HEK293 (cell line): ENCODE results near the gene KRT39.

Source experiments
- CTCF ChIA-PET: fragments of 350-600 bp; formaldehyde crosslinking; extraction: SDS; loops from one replicate; lab custom pipeline; 2021; ENCODE audit warnings: antibody characterized with exemption; lab: Yijun Ruan, JAX
- POLR2A ChIA-PET: fragments of 300-600 bp; formaldehyde crosslinking; extraction: SDS; loops from one replicate; lab custom pipeline; 2020; ENCODE audit warnings: antibody characterized with exemption, inconsistent platforms; lab: Yijun Ruan, JAX
- H3K27ac ChIP-seq: fragments of 200-500 bp; sonication (Bioruptor generic); 2 replicates; pipeline ENCODE4 v1.5.1; 2014; ENCODE audit warnings: low read depth, low read length, control low read depth, inconsistent platforms; ENCODE audit errors: extremely low read depth
- H3K36me3 ChIP-seq, 2 experiments: fragments of 200-500 bp in 1 of 2; sonication (Bioruptor generic) in 1 of 2; 1 replicate in 1 of 2; 2 replicates in 1 of 2; pipeline ENCODE4 v1.5.1; 2014 to 2017; ENCODE audit warnings: inconsistent platforms in 2 of 2, low read length in 2 of 2; ENCODE audit not compliant: control insufficient read depth in 2 of 2, insufficient read depth in 1 of 2
- H3K4me1 ChIP-seq: fragments of 200-500 bp; sonication (Bioruptor generic); 2 replicates; pipeline ENCODE4 v1.5.1; 2014; ENCODE audit warnings: mild to moderate bottlenecking, low read length, inconsistent platforms; ENCODE audit not compliant: control insufficient read depth, insufficient read depth
- H3K4me3 ChIP-seq: 2 replicates; pipeline ENCODE4 v1.5.1; 2011; ENCODE audit warnings: low read depth, mild to moderate bottlenecking, control low read depth, low read length, moderate library complexity
- H3K9me3 ChIP-seq: fragments of 200-500 bp; sonication (Bioruptor generic); 2 replicates; pipeline ENCODE4 v1.5.1; 2014; ENCODE audit warnings: low read depth, low read length, inconsistent platforms; ENCODE audit not compliant: control insufficient read depth, insufficient read depth
- HOXA7 ChIP-seq: sonication (generic); formaldehyde crosslinking; IDR thresholded peaks from 2 replicates; pipeline ENCODE4 v1.8.1; 2022; ENCODE audit warnings: missing genetic modification reagents, borderline replicate concordance
- IKZF3 ChIP-seq: fragments of 450-650 bp; IDR thresholded peaks from 2 replicates; pipeline ENCODE4 v1.5.0; 2018; ENCODE audit warnings: missing biosample characterization, mild to moderate bottlenecking, missing genetic modification characterization, moderate library complexity
- OSR2 ChIP-seq: fragments of 450-650 bp; formaldehyde crosslinking; IDR thresholded peaks from 2 replicates; pipeline ENCODE4 v1.5.1; 2016; ENCODE audit warnings: missing biosample characterization, missing genetic modification characterization
- WT1 ChIP-seq: fragments of 450-650 bp; formaldehyde crosslinking; IDR thresholded peaks from 2 replicates; pipeline ENCODE4 v1.5.1; 2016; ENCODE audit warnings: missing biosample characterization, missing genetic modification characterization
- ZNF239 ChIP-seq: fragments of 450-650 bp; formaldehyde crosslinking; IDR thresholded peaks from 2 replicates; pipeline ENCODE4 v1.5.1; 2016; ENCODE audit warnings: missing biosample characterization, missing genetic modification characterization
- ZNF423 ChIP-seq: fragments of 450-650 bp; formaldehyde crosslinking; IDR thresholded peaks from 2 replicates; pipeline ENCODE4 v1.5.1; 2016; ENCODE audit warnings: missing biosample characterization, missing genetic modification characterization
- ZNF629 ChIP-seq: fragments of 450-650 bp; formaldehyde crosslinking; IDR thresholded peaks from 2 replicates; pipeline ENCODE4 v1.5.1; 2017; ENCODE audit warnings: missing biosample characterization, missing genetic modification characterization
- ZNF654 ChIP-seq: fragments of 450-650 bp; formaldehyde crosslinking; IDR thresholded peaks from 2 replicates; pipeline ENCODE4 v1.5.1; 2016; ENCODE audit warnings: low read depth, missing biosample characterization, missing genetic modification characterization
- ZNF664 ChIP-seq: fragments of 450-650 bp; formaldehyde crosslinking; IDR thresholded peaks from 2 replicates; pipeline ENCODE4 v1.5.1; 2016; ENCODE audit warnings: missing biosample characterization, missing genetic modification characterization
- ZNF776 ChIP-seq: fragments of 450-650 bp; formaldehyde crosslinking; IDR thresholded peaks from 2 replicates; pipeline ENCODE4 v1.5.0; 2017; ENCODE audit warnings: missing biosample characterization, missing genetic modification characterization, borderline replicate concordance
- ZSCAN23 ChIP-seq: fragments of 450-650 bp; formaldehyde crosslinking; IDR thresholded peaks from 2 replicates; pipeline ENCODE4 v1.5.1; 2016; ENCODE audit warnings: missing biosample characterization, missing genetic modification characterization
- TF ChIP-seq, protein P1 (sequence below): fragments of 450-650 bp; formaldehyde crosslinking; IDR thresholded peaks from 2 replicates; pipeline ENCODE4 v1.5.1; 2016; ENCODE audit warnings: missing biosample characterization, missing genetic modification characterization
- TF ChIP-seq, protein P2 (sequence below): fragments of 450-650 bp; formaldehyde crosslinking; conservative IDR thresholded peaks from 2 replicates; pipeline ENCODE4 v1.5.1; 2016; ENCODE audit warnings: low read depth, missing biosample characterization, missing genetic modification characterization
- TF ChIP-seq, protein P3 (sequence below): fragments of 450-650 bp; formaldehyde crosslinking; IDR thresholded peaks from 2 replicates; pipeline ENCODE4; 2016; ENCODE audit warnings: missing biosample characterization, missing genetic modification characterization
- TF ChIP-seq, protein P4 (sequence below): fragments of 450-650 bp; formaldehyde crosslinking; IDR thresholded peaks from 2 replicates; pipeline ENCODE4 v1.5.1; 2017; ENCODE audit warnings: missing biosample characterization, missing genetic modification characterization
- TF ChIP-seq, protein P5 (sequence below): fragments of 450-650 bp; formaldehyde crosslinking; IDR thresholded peaks from 2 replicates; pipeline ENCODE4 v1.5.1; 2016; ENCODE audit warnings: missing biosample characterization, missing genetic modification characterization
- TF ChIP-seq, protein P6 (sequence below): fragments of 450-650 bp; formaldehyde crosslinking; IDR thresholded peaks from 2 replicates; pipeline ENCODE4 v1.5.1; 2017; ENCODE audit warnings: missing biosample characterization, missing genetic modification characterization

Gene KRT39

DNA sequence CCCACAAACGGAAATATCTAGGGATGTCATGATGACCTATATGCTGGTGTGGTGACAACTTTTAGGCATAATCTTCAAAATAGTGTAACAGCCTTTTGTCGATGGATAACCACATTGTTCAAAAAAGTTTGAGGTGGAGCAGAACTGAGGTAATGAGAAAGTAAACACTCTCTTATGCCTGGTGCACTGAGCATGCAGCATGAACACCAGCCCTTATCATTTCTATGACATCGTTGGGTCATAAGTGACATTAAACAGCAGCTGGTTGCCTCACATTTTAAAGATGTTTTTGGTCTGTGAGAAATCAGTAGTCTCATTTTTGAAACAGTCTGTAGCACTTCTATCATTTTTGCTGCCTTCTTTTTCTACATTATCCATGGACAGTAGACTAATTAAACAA lies 31.1 kb downstream of the KRT39 start:
- no peak overlapping the region for H3K4me3 ChIP-seq
- no peak overlapping the region for H3K27ac ChIP-seq
- no peak for TF ChIP-seq HOXA7
- TF ChIP-seq, protein P1, sequence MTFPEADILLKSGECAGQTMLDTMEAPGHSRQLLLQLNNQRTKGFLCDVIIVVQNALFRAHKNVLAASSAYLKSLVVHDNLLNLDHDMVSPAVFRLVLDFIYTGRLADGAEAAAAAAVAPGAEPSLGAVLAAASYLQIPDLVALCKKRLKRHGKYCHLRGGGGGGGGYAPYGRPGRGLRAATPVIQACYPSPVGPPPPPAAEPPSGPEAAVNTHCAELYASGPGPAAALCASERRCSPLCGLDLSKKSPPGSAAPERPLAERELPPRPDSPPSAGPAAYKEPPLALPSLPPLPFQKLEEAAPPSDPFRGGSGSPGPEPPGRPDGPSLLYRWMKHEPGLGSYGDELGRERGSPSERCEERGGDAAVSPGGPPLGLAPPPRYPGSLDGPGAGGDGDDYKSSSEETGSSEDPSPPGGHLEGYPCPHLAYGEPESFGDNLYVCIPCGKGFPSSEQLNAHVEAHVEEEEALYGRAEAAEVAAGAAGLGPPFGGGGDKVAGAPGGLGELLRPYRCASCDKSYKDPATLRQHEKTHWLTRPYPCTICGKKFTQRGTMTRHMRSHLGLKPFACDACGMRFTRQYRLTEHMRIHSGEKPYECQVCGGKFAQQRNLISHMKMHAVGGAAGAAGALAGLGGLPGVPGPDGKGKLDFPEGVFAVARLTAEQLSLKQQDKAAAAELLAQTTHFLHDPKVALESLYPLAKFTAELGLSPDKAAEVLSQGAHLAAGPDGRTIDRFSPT (tag by site-specific recombination) = no peak
- TF ChIP-seq, protein P2, sequence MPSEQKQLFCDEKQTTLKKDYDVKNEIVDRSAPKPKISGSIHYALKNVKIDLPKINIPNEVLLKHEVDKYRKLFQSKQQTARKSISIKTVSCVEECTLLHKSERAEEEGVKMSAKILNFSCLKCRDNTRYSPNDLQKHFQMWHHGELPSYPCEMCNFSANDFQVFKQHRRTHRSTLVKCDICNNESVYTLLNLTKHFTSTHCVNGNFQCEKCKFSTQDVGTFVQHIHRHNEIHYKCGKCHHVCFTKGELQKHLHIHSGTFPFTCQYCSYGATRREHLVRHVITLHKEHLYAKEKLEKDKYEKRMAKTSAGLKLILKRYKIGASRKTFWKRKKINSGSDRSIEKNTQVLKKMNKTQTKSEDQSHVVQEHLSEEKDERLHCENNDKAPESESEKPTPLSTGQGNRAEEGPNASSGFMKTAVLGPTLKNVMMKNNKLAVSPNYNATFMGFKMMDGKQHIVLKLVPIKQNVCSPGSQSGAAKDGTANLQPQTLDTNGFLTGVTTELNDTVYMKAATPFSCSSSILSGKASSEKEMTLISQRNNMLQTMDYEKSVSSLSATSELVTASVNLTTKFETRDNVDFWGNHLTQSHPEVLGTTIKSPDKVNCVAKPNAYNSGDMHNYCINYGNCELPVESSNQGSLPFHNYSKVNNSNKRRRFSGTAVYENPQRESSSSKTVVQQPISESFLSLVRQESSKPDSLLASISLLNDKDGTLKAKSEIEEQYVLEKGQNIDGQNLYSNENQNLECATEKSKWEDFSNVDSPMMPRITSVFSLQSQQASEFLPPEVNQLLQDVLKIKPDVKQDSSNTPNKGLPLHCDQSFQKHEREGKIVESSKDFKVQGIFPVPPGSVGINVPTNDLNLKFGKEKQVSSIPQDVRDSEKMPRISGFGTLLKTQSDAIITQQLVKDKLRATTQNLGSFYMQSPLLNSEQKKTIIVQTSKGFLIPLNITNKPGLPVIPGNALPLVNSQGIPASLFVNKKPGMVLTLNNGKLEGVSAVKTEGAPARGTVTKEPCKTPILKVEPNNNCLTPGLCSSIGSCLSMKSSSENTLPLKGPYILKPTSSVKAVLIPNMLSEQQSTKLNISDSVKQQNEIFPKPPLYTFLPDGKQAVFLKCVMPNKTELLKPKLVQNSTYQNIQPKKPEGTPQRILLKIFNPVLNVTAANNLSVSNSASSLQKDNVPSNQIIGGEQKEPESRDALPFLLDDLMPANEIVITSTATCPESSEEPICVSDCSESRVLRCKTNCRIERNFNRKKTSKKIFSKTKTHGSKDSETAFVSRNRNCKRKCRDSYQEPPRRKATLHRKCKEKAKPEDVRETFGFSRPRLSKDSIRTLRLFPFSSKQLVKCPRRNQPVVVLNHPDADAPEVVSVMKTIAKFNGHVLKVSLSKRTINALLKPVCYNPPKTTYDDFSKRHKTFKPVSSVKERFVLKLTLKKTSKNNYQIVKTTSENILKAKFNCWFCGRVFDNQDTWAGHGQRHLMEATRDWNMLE (tag by site-specific recombination) = no peak
- peak; percentile 43; the same call in 1 of the 2 replicates for TF ChIP-seq ZNF629 (tag by site-specific recombination)
- TF ChIP-seq ZNF776 (tag by site-specific recombination) = no peak
- TF ChIP-seq, protein P3, sequence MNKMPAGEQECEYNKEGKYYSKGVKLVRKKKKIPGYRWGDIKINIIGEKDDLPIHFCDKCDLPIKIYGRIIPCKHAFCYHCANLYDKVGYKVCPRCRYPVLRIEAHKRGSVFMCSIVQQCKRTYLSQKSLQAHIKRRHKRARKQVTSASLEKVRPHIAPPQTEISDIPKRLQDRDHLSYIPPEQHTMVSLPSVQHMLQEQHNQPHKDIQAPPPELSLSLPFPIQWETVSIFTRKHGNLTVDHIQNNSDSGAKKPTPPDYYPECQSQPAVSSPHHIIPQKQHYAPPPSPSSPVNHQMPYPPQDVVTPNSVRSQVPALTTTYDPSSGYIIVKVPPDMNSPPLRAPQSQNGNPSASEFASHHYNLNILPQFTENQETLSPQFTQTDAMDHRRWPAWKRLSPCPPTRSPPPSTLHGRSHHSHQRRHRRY (tag by site-specific recombination) = no peak
- H3K36me3 ChIP-seq = no peaks in the 10 kb centered on the region
- H3K4me1 ChIP-seq = no peaks in the 10 kb centered on the region
- no peaks in the 10 kb centered on the region for H3K9me3 ChIP-seq
- POLR2A ChIA-PET = no interaction called here
- CTCF ChIA-PET = interaction anchor here (0.6 to 0.7 kb wide), 2 partner anchors 586 to 614 kb away, joined by 4 read pairs; no protein-coding TSS in a partner anchor

DNA sequence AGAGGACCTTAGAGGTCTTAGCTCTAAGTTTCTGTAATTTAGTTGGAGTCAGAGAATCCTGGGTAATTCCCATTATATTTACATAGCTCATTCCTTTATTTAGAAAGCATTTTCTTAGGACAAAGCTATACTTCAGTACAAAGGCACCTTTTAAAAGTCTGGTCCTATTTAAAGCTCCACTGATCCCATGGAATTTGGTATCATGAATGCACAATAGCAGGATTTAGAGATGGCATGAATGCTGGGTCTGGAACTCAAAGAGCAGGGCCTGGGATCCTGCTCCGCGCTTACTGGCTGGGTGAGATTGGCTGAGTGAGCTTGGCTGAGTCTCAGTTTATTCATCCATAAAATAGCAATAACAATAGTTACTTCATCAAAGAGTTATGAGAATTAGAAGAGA lies 34.1 kb downstream of the KRT39 start:
- no peaks in the 10 kb centered on the region for H3K4me1 ChIP-seq
- no peak overlapping the region for H3K4me3 ChIP-seq
- H3K9me3 ChIP-seq = no peaks in the 10 kb centered on the region
- POLR2A ChIA-PET = no interaction called here
- CTCF ChIA-PET = interaction anchor here (0.5 kb wide), 1 partner anchor 528 kb away, joined by 3 read pairs; no protein-coding TSS in a partner anchor
- H3K36me3 ChIP-seq = no peaks in the 10 kb centered on the region
- H3K27ac ChIP-seq = no peak overlapping the region
- TF ChIP-seq, protein P4, sequence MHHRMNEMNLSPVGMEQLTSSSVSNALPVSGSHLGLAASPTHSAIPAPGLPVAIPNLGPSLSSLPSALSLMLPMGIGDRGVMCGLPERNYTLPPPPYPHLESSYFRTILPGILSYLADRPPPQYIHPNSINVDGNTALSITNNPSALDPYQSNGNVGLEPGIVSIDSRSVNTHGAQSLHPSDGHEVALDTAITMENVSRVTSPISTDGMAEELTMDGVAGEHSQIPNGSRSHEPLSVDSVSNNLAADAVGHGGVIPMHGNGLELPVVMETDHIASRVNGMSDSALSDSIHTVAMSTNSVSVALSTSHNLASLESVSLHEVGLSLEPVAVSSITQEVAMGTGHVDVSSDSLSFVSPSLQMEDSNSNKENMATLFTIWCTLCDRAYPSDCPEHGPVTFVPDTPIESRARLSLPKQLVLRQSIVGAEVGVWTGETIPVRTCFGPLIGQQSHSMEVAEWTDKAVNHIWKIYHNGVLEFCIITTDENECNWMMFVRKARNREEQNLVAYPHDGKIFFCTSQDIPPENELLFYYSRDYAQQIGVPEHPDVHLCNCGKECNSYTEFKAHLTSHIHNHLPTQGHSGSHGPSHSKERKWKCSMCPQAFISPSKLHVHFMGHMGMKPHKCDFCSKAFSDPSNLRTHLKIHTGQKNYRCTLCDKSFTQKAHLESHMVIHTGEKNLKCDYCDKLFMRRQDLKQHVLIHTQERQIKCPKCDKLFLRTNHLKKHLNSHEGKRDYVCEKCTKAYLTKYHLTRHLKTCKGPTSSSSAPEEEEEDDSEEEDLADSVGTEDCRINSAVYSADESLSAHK = no peak
- no peak for TF ChIP-seq OSR2 (tag by site-specific recombination)
- no peak for TF ChIP-seq ZSCAN23
- TF ChIP-seq ZNF654 (tag by site-specific recombination) = no peak
- no peak for TF ChIP-seq ZNF423 (tag by site-specific recombination)
- TF ChIP-seq WT1 (tag by site-specific recombination) = no peak
- TF ChIP-seq, protein P5, sequence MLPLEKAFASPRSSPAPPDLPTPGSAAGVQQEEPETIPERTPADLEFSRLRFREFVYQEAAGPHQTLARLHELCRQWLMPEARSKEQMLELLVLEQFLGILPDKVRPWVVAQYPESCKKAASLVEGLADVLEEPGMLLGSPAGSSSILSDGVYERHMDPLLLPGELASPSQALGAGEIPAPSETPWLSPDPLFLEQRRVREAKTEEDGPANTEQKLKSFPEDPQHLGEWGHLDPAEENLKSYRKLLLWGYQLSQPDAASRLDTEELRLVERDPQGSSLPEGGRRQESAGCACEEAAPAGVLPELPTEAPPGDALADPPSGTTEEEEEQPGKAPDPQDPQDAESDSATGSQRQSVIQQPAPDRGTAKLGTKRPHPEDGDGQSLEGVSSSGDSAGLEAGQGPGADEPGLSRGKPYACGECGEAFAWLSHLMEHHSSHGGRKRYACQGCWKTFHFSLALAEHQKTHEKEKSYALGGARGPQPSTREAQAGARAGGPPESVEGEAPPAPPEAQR = no peak
- no peak for TF ChIP-seq ZNF664 (tag by site-specific recombination)
- TF ChIP-seq, protein P6, sequence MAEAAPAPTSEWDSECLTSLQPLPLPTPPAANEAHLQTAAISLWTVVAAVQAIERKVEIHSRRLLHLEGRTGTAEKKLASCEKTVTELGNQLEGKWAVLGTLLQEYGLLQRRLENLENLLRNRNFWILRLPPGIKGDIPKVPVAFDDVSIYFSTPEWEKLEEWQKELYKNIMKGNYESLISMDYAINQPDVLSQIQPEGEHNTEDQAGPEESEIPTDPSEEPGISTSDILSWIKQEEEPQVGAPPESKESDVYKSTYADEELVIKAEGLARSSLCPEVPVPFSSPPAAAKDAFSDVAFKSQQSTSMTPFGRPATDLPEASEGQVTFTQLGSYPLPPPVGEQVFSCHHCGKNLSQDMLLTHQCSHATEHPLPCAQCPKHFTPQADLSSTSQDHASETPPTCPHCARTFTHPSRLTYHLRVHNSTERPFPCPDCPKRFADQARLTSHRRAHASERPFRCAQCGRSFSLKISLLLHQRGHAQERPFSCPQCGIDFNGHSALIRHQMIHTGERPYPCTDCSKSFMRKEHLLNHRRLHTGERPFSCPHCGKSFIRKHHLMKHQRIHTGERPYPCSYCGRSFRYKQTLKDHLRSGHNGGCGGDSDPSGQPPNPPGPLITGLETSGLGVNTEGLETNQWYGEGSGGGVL (tag by site-specific recombination) = no peak
- no peak for TF ChIP-seq ZNF239 (tag by site-specific recombination)
- no peak for TF ChIP-seq IKZF3 (tag by site-specific recombination)
